BE2C (cell line): ENCODE data around the gene MT1G.
A peak's percentile ranks its signal among the peaks of the same experiment; 100 is the strongest.

Source experiments
- DNase-seq: peaks from one replicate; pipeline ENCODE4 v3.0.0-alpha.2; 2020
- H3K27me3 ChIP-seq: fragments of 250-450 bp; sonication (Bioruptor Pico); 2 replicates; pipeline ENCODE4 v1.5.1; 2020; ENCODE audit warnings: mild to moderate bottlenecking
- H3K36me3 ChIP-seq: fragments of 250-450 bp; sonication (Bioruptor Pico); 2 replicates; pipeline ENCODE4 v1.5.1; 2020; ENCODE audit warnings: mild to moderate bottlenecking
- H3K4me1 ChIP-seq: fragments of 250-450 bp; sonication (Bioruptor Pico); 2 replicates; pipeline ENCODE4 v1.5.1; 2020
- H3K4me3 ChIP-seq: 2 replicates; pipeline ENCODE4 v1.5.1; 2011; ENCODE audit warnings: low read depth, low read length
- H3K9me3 ChIP-seq: fragments of 250-450 bp; sonication (Bioruptor Pico); 2 replicates; pipeline ENCODE4 v1.5.1; 2020
- TF ChIP-seq, protein P1 (sequence below): IDR thresholded peaks from 2 replicates; pipeline ENCODE4 v1.5.1; 2012; ENCODE audit warnings: mild to moderate bottlenecking, low read depth, low read length

MT1G gene

DNA sequence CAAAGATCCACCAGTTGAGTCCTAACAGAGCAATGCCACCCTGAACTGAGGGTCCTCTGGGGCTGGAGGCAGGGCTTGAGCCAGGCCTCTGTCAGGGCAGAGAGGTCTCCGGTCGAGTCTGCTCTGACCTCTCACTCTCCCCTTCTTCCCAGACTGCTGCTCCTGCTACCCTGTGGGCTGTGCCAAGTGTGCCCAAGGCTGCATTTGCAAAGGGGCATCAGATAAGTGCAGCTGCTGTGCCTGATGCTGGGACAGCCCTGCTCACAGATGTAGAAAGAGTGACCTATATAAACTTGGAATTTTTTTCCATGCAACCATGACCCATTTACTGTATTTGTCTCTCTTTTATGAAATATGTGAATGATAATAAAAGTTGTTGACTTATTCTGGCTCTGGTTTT, 18.6 kb downstream of the MT1G start:
- Histone ChIP-seq H3K36me3 (no peaks in the 10 kb centered on the region), H3K27me3 (peaks cover 19% of the 10 kb centered on the region), H3K9me3 (no peaks in the 10 kb centered on the region), H3K4me1 (no peaks in the 10 kb centered on the region), H3K4me3 (no peak overlapping the region)
- TF ChIP-seq, protein P1, sequence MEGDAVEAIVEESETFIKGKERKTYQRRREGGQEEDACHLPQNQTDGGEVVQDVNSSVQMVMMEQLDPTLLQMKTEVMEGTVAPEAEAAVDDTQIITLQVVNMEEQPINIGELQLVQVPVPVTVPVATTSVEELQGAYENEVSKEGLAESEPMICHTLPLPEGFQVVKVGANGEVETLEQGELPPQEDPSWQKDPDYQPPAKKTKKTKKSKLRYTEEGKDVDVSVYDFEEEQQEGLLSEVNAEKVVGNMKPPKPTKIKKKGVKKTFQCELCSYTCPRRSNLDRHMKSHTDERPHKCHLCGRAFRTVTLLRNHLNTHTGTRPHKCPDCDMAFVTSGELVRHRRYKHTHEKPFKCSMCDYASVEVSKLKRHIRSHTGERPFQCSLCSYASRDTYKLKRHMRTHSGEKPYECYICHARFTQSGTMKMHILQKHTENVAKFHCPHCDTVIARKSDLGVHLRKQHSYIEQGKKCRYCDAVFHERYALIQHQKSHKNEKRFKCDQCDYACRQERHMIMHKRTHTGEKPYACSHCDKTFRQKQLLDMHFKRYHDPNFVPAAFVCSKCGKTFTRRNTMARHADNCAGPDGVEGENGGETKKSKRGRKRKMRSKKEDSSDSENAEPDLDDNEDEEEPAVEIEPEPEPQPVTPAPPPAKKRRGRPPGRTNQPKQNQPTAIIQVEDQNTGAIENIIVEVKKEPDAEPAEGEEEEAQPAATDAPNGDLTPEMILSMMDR: no peak
- no peak for DNase-seq

GRCh38 chr16:56647641-56648431, 20.0 kb downstream of the MT1G start:
- TF ChIP-seq, protein P1: no peak
- H3K4me1 ChIP-seq: no peaks in the 10 kb centered on the region
- no peak for DNase-seq
- no peaks in the 10 kb centered on the region for H3K9me3 ChIP-seq
- H3K36me3 ChIP-seq: no peaks in the 10 kb centered on the region
- H3K27me3 ChIP-seq: peaks cover 31% of the 10 kb centered on the region
- H3K4me3 ChIP-seq: no peak overlapping the region

DNA sequence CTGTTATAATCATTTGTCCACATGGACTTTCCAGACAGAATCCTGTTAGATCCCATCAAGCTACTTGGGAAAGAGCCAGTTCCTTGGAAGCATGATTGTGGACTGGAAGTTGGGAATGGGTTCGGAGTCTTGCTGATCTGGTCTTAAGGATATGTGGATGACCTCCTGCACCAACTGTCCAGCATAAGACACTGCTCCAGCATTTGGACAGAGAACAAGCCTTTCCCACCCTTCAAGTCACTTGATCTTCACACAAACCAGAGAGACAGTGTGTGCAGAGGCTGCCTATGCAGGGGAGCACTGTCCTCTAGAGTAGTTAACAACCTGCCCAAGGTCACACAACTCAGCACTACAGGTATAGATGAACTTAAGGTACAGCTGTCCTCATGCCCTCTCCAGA, 22.0 kb downstream of the MT1G start:
- Histone ChIP-seq H3K9me3 (no peaks in the 10 kb centered on the region), H3K27me3 (peaks cover 43% of the 10 kb centered on the region), H3K4me3 (no peak overlapping the region), H3K4me1 (no peaks in the 10 kb centered on the region), H3K36me3 (no peaks in the 10 kb centered on the region)
- TF ChIP-seq, protein P1: no peak
- no peak for DNase-seq

DNA sequence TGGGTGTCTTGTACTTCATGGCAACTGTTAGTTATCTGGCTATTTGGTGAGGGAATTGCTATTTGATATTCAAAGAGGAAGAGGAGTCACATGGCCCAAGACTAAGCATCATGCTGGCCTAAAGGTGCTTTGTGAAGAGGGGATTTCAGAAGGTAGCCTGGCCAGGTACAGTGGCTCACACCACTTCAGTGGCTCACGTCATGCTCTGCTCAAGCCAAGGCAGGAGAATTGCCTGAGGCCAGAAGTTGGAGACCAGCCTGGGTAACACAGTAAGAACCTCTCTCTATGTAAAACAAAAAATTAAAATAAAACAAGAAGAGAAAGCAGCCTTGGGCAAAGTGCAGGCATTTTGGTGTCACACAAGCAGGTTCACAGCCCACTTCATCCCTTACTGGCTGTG, 22.6 kb downstream of the MT1G start:
- DNase-seq: no peak
- TF ChIP-seq, protein P1: no peak
- Histone ChIP-seq H3K4me3 (no peak overlapping the region), H3K36me3 (no peaks in the 10 kb centered on the region), H3K4me1 (no peaks in the 10 kb centered on the region), H3K9me3 (no peaks in the 10 kb centered on the region), H3K27me3 (peaks cover 43% of the 10 kb centered on the region)

DNA sequence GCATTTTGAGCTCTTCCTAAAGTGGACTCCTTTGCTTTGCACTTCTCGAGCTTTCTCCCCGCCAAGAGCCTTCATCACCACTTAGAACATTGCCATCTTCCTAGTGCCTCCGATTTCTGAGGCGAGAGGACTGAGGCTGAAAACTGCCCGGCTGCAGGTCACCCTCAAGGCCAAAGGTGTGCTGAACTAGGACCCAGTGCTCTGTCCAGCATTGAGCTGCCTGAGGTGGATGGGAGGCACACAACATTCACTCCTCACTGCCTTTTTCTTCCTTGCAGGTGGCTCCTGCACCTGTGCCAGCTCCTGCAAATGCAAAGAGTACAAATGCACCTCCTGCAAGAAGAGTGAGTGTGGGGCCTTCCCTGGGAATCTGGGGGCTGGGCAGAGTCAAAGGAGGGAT, 24.0 kb downstream of the MT1G start:
- H3K9me3 ChIP-seq: no peaks in the 10 kb centered on the region
- peak overlapping the region; percentile 38 for H3K4me3 ChIP-seq
- peaks cover 54% of the 10 kb centered on the region for H3K27me3 ChIP-seq
- no peaks in the 10 kb centered on the region for H3K36me3 ChIP-seq
- H3K4me1 ChIP-seq: no peaks in the 10 kb centered on the region
- TF ChIP-seq, protein P1: no peak
- no peak for DNase-seq

GRCh38 chr16:56643080-56643778, 24.6 kb downstream of the MT1G start:
- peak; percentile 69 for DNase-seq
- Histone ChIP-seq H3K27me3 (peaks cover 60% of the 10 kb centered on the region), H3K4me3 (peak overlapping the region; percentile 38), H3K36me3 (no peaks in the 10 kb centered on the region), H3K9me3 (no peaks in the 10 kb centered on the region), H3K4me1 (no peaks in the 10 kb centered on the region)
- TF ChIP-seq, protein P1: peak; percentile 41
